Neuronal stem cell (in vitro differentiated cells): ENCODE data around the gene PAM.
A peak's percentile ranks its signal among the peaks of the same experiment; 100 is the strongest.
"Not testable (repeated sequence)": the region's sequence is repeated elsewhere in the genome, so short reads cannot be mapped to it uniquely, and the experiment has no call there.

ENCODE experiments used
- DNase-seq: peaks from one replicate; pipeline ENCODE4 v3.0.0-alpha.2; 2013; ENCODE audit warnings: low spot score
- H2AFZ ChIP-seq: one replicate; pipeline ENCODE4 v1.6.1; 2013; ENCODE audit warnings: mild to moderate bottlenecking, low read length, inconsistent platforms
- H2AK5ac ChIP-seq: 2 replicates; pipeline ENCODE4 v1.6.1; 2013; ENCODE audit warnings: low read depth, mild to moderate bottlenecking, inconsistent platforms, low read length, moderate library complexity, mixed read lengths
- H2BK120ac ChIP-seq: 2 replicates; pipeline ENCODE4 v1.6.1; 2013; ENCODE audit warnings: low read depth, mild to moderate bottlenecking, inconsistent platforms, low read length, moderate library complexity, mixed read lengths
- H2BK12ac ChIP-seq: one replicate; pipeline ENCODE4 v1.6.1; 2013; ENCODE audit warnings: low read length, inconsistent platforms
- H2BK15ac ChIP-seq: 2 replicates; pipeline ENCODE4 v1.6.1; 2013; ENCODE audit warnings: mild to moderate bottlenecking, low read length, inconsistent platforms, mixed read lengths
- H2BK5ac ChIP-seq: one replicate; pipeline ENCODE4 v1.6.1; 2013; ENCODE audit warnings: inconsistent platforms, mild to moderate bottlenecking, low read length, moderate library complexity
- H3K14ac ChIP-seq: one replicate; pipeline ENCODE4 v1.6.1; 2013; ENCODE audit warnings: low read length, inconsistent platforms
- H3K18ac ChIP-seq: 2 replicates; pipeline ENCODE4 v1.6.1; 2013; ENCODE audit warnings: low read length, inconsistent platforms
- H3K23ac ChIP-seq: 2 replicates; pipeline ENCODE4 v1.6.1; 2013; ENCODE audit warnings: low read depth, mild to moderate bottlenecking, mixed read lengths, low read length, inconsistent platforms; ENCODE audit not compliant: poor library complexity
- H3K27ac ChIP-seq: replicated peaks from 3 replicates; pipeline ENCODE4 v1.5.1; 2013; ENCODE audit warnings: low read length, inconsistent platforms
- H3K27me3 ChIP-seq, 3 experiments: 2 replicates each; pipeline ENCODE4 v1.6.1; 2013; ENCODE audit warnings: low read length in 3 of 3, mild to moderate bottlenecking in 2 of 3, inconsistent platforms in 1 of 3, low read depth in 1 of 3, mixed read lengths in 1 of 3, moderate library complexity in 1 of 3; ENCODE audit not compliant: control insufficient read depth in 3 of 3, insufficient read depth in 3 of 3
- H3K36me3 ChIP-seq, 2 donors: replicated peaks in 1 of 2; 2 replicates each; pipeline ENCODE4 v1.6.1; 2013; ENCODE audit warnings: low read length in 2 of 2; ENCODE audit not compliant: control insufficient read depth in 2 of 2, insufficient read depth in 2 of 2
- H3K4ac ChIP-seq: 2 replicates; pipeline ENCODE4 v1.6.1; 2013; ENCODE audit warnings: inconsistent platforms, mild to moderate bottlenecking, low read length, moderate library complexity
- H3K4me1 ChIP-seq, 2 donors: 1 replicate in 1 of 2; 2 replicates in 1 of 2; pipeline ENCODE4 v1.6.1; 2013; ENCODE audit warnings: low read length in 2 of 2, low read depth in 1 of 2; ENCODE audit not compliant: control insufficient read depth in 2 of 2, insufficient read depth in 1 of 2
- H3K4me2 ChIP-seq: one replicate; pipeline ENCODE4 v1.6.1; 2013; ENCODE audit warnings: mild to moderate bottlenecking, low read length, inconsistent platforms; ENCODE audit not compliant: insufficient read depth, poor library complexity, severe bottlenecking
- H3K4me3 ChIP-seq, 2 donors: 2 replicates each; pipeline ENCODE4 v1.5.1; 2013; ENCODE audit warnings: low read length in 2 of 2, mild to moderate bottlenecking in 2 of 2, inconsistent platforms in 1 of 2, moderate library complexity in 1 of 2
- H3K79me1 ChIP-seq: one replicate; pipeline ENCODE4 v1.6.1; 2013; ENCODE audit warnings: low read depth, mild to moderate bottlenecking, inconsistent platforms, low read length, moderate library complexity
- H3K9ac ChIP-seq: one replicate; pipeline ENCODE4 v1.6.1; 2013; ENCODE audit warnings: mild to moderate bottlenecking, low read depth, low read length, inconsistent platforms; ENCODE audit not compliant: poor library complexity
- H3K9me3 ChIP-seq, 2 donors: replicated peaks in 1 of 2; 2 replicates each; pipeline versions ENCODE3 to v1.6.1; 2013; ENCODE audit warnings: low read length in 2 of 2, mild to moderate bottlenecking in 2 of 2, inconsistent platforms in 1 of 2, low read depth in 1 of 2, mixed read lengths in 1 of 2, moderate library complexity in 1 of 2; ENCODE audit not compliant: control insufficient read depth in 2 of 2, insufficient read depth in 1 of 2
- H4K8ac ChIP-seq: one replicate; pipeline ENCODE4 v1.6.1; 2013; ENCODE audit warnings: low read depth, mild to moderate bottlenecking, inconsistent platforms, low read length, moderate library complexity
- H4K91ac ChIP-seq: one replicate; pipeline ENCODE4 v1.6.1; 2013; ENCODE audit warnings: low read length, low read depth, mild to moderate bottlenecking, inconsistent platforms; ENCODE audit not compliant: poor library complexity
- WGBS, 2 donors: extraction: QIAGEN DNeasy Blood & Tissue Kit; methylation state at CpG; one replicate each; pipeline ENCODE4 v1.1.7; 2013; ENCODE audit warnings: missing lambda C conversion rate in 2 of 2, mixed read lengths in 1 of 2; ENCODE audit not compliant: insufficient read length in 2 of 2, insufficient replicate concordance in 1 of 2; ENCODE audit errors: extremely low coverage in 2 of 2; 5-methylcytosine and 5-hydroxymethylcytosine counted together

The PAM gene

GRCh38 chr5:103066326-103066725 lies 311.2 kb downstream of the PAM start:
- no peak overlapping the region for H3K9ac ChIP-seq
- H2BK12ac ChIP-seq: no peak overlapping the region
- no peak overlapping the region for H3K4me2 ChIP-seq
- no CpG with 5 or more reads among the region's 1 CpG for WGBS, 2 donors
- H2BK120ac ChIP-seq: no peak overlapping the region
- H3K4me1 ChIP-seq: peaks cover 0 to 3% of the 10 kb centered on the region in 2 donors
- no peak overlapping the region for H3K23ac ChIP-seq
- no peaks in the 10 kb centered on the region for H3K79me1 ChIP-seq
- H2BK15ac ChIP-seq: no peak overlapping the region
- no peaks in the 10 kb centered on the region for H3K27me3 ChIP-seq
- H3K4me3 ChIP-seq: no peak overlapping the region
- H4K91ac ChIP-seq: no peak overlapping the region
- H3K27ac ChIP-seq: no peak overlapping the region
- no peaks in the 10 kb centered on the region for H3K9me3 ChIP-seq
- H2BK5ac ChIP-seq: no peak overlapping the region
- H3K4ac ChIP-seq: no peak overlapping the region
- H3K18ac ChIP-seq: peak overlapping the region; percentile 8
- H4K8ac ChIP-seq: no peak overlapping the region
- no peak for DNase-seq
- H3K36me3 ChIP-seq: no peaks in the 10 kb centered on the region
- no peak overlapping the region for H2AK5ac ChIP-seq
- H3K14ac ChIP-seq: no peak overlapping the region
- H2AFZ ChIP-seq: no peak overlapping the region

GRCh38 chr5:103073500-103073899 lies 318.4 kb downstream of the PAM start:
- not testable (repeated sequence) for H2BK12ac ChIP-seq, H3K18ac ChIP-seq, H3K4me2 ChIP-seq, H2BK120ac ChIP-seq, H3K23ac ChIP-seq, H2BK5ac ChIP-seq, H3K9ac ChIP-seq, H4K8ac ChIP-seq, H3K4me3 ChIP-seq, H4K91ac ChIP-seq, H3K4me1 ChIP-seq, H3K27me3 ChIP-seq, H3K36me3 ChIP-seq, H3K79me1 ChIP-seq, DNase-seq, H2BK15ac ChIP-seq, H3K14ac ChIP-seq, H3K4ac ChIP-seq, H2AK5ac ChIP-seq, H2AFZ ChIP-seq, H3K27ac ChIP-seq
- H3K9me3 ChIP-seq: peaks cover 5 to 12% of the 10 kb centered on the region in 2 donors
- no CpG with 5 or more reads among the region's 4 CpGs for WGBS, 2 donors

- no peak overlapping the region for H3K27ac ChIP-seq
- no peaks in the 10 kb centered on the region for H3K4me1 ChIP-seq
- peaks cover 12 to 15% of the 10 kb centered on the region in 2 donors for H3K9me3 ChIP-seq
- no peak overlapping the region for H2BK12ac ChIP-seq
- no peak overlapping the region for H3K9ac ChIP-seq
- H3K79me1 ChIP-seq: no peaks in the 10 kb centered on the region
- no peak for DNase-seq
- H3K4me2 ChIP-seq: no peak overlapping the region
- no peak overlapping the region for H2BK15ac ChIP-seq
- H4K8ac ChIP-seq: no peak overlapping the region
- H2AK5ac ChIP-seq: no peak overlapping the region
- no peak overlapping the region for H3K4ac ChIP-seq
- no peak overlapping the region for H2AFZ ChIP-seq
- H3K36me3 ChIP-seq: peaks cover 0 to 1% of the 10 kb centered on the region in 2 donors
- no CpG with 5 or more reads among the region's 4 CpGs for WGBS, 2 donors
- H3K23ac ChIP-seq: no peak overlapping the region
- H3K18ac ChIP-seq: no peak overlapping the region
- peaks cover 0 to 1% (median 0%) of the 10 kb centered on the region in 3 experiments for H3K27me3 ChIP-seq
- no peak overlapping the region for H3K14ac ChIP-seq
- H4K91ac ChIP-seq: no peak overlapping the region
- no peak overlapping the region for H2BK120ac ChIP-seq
- no peak overlapping the region for H3K4me3 ChIP-seq
- H2BK5ac ChIP-seq: no peak overlapping the region
Measured at GRCh38 chr5:103075442-103075841, 320.3 kb downstream of the PAM start.
